ENCODE measurements around the gene SHISAL1. TPM values are rescaled to one million over a fixed set of nuclear protein-coding genes. Genes with fewer than 3 reads are reported as not detected.

The SHISAL1 gene
- total RNA-seq, 1 experiment from 2014 or later = 2.9 TPM

DNA sequence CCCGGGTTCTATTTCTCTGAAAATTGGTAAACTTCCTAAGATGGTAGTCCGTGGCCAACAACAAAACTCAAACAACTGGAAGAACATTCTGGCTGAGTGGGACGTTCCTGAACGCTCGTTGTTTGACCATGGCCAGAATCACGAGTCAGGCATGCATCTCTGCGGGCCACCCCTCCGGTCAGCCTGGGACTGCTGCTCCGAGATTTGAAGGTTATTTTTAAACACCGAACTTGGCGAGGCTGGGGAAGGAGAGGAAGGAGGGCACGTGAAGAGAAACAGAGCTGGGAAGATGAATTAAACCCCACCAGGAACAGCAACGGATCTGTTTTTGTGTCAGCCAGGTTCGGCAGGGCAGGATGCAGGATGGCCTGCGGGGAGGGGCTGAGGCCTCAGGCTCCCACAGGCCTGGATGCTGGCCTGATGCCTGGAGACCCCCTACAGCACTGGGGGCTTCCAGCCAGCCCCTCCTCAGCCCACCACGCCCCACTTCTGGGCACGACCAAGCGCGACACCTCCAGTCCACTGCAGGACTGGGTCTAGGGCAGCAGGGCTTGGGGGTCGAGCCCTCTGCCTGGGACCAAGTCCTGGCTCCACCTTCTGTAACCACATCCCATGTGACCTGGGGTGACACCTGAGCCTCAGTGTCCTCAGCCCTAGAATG lies 5.1 kb downstream of the SHISAL1 start:
- Histone ChIP-seq H4K20me1 (ENCODE audit: control insufficient read depth, insufficient read depth, insufficient read length) (no peaks in the 10 kb centered on the region), H2AFZ (ENCODE audit: low read length) (no peak overlapping the region), H3K27ac (ENCODE audit: insufficient read length, low read depth, low read length) (no peak overlapping the region), H2BK5ac (ENCODE audit: insufficient read length, low read length) (no peak overlapping the region), H3K4me1 (ENCODE audit: insufficient read depth, low read length) (no peaks in the 10 kb centered on the region), H3K79me1 (ENCODE audit: insufficient read depth, low read depth, low read length, poor library complexity, severe bottlenecking) (no peaks in the 10 kb centered on the region), H3T11ph (ENCODE audit: low read length) (no peak overlapping the region), H3K18ac (ENCODE audit: insufficient read length, low read depth, low read length) (no peak overlapping the region), H3K9ac (ENCODE audit: extremely low read depth, insufficient read length, low read length) (no peak overlapping the region), H3K23ac (ENCODE audit: insufficient read length, low read depth, low read length) (no peak overlapping the region), H3K4ac (ENCODE audit: low read depth, low read length) (no peak overlapping the region), H3K27me3 (ENCODE audit: insufficient read depth, low read length) (no peaks in the 10 kb centered on the region), H3K23me2 (ENCODE audit: insufficient read length, low read depth, low read length, poor library complexity, severe bottlenecking) (no peaks in the 10 kb centered on the region), H2BK15ac (ENCODE audit: low read depth, low read length) (no peak overlapping the region), H3K9me3 (ENCODE audit: control insufficient read depth, low read depth, low read length) (no peaks in the 10 kb centered on the region), H3K14ac (ENCODE audit: insufficient read depth, low read length) (no peak overlapping the region), H4K8ac (replicated peaks; ENCODE audit: insufficient read length, low read depth, low read length) (no peak overlapping the region), H3K79me2 (ENCODE audit: insufficient read depth, low read length) (no peaks in the 10 kb centered on the region), H4K5ac (ENCODE audit: insufficient read length, low read depth, low read length) (no peak overlapping the region), H2BK12ac (ENCODE audit: insufficient read length, low read depth, low read length) (no peak overlapping the region), H2BK20ac (ENCODE audit: low read depth, low read length, poor library complexity, severe bottlenecking) (no peak overlapping the region), H3K4me2 (ENCODE audit: insufficient read depth, insufficient read length, low read length) (no peak overlapping the region), H2BK120ac (ENCODE audit: low read depth, low read length, poor library complexity, severe bottlenecking) (no peak overlapping the region), H2AK5ac (ENCODE audit: insufficient read length, low read length) (no peak overlapping the region), H3K56ac (ENCODE audit: insufficient read length, low read depth, low read length) (no peak overlapping the region), H4K91ac (ENCODE audit: insufficient read length, low read depth, low read length) (no peak overlapping the region)
- Mint-ChIP-seq H3K27ac (peak overlapping the region in 2 of 3 experiments; percentile 42 to 52; a peak in 4 of 7 replicates), H3K4me1 (peaks cover 3 to 8% of the 10 kb centered on the region in 2 experiments), H3K4me3 (no peak overlapping the region), H3K36me3 (ENCODE audit: insufficient read depth in 1 of 3, low read depth in 3 of 3) (no peaks in the 10 kb centered on the region; a peak in 1 of 7 replicates), H3K9me3 (no peaks in the 10 kb centered on the region), H3K27me3 (ENCODE audit: low read depth) (no peaks in the 10 kb centered on the region)
- TF ChIP-seq, protein P1, sequence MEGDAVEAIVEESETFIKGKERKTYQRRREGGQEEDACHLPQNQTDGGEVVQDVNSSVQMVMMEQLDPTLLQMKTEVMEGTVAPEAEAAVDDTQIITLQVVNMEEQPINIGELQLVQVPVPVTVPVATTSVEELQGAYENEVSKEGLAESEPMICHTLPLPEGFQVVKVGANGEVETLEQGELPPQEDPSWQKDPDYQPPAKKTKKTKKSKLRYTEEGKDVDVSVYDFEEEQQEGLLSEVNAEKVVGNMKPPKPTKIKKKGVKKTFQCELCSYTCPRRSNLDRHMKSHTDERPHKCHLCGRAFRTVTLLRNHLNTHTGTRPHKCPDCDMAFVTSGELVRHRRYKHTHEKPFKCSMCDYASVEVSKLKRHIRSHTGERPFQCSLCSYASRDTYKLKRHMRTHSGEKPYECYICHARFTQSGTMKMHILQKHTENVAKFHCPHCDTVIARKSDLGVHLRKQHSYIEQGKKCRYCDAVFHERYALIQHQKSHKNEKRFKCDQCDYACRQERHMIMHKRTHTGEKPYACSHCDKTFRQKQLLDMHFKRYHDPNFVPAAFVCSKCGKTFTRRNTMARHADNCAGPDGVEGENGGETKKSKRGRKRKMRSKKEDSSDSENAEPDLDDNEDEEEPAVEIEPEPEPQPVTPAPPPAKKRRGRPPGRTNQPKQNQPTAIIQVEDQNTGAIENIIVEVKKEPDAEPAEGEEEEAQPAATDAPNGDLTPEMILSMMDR (conservative IDR thresholded peaks at IDR 0.05) = no peak
- DNase-seq = no peak
- WGBS (ENCODE audit: extremely low coverage, insufficient read length, low lambda C conversion rate) = no CpG with 5 or more reads among the region's 20 CpGs
